ENCODE results near the gene TNFRSF6B.
A peak's percentile ranks its signal among the peaks of the same experiment; 100 is the strongest.

The TNFRSF6B gene

GRCh38 chr20:63698739-63699465 is 2.5 kb downstream of the TNFRSF6B start:
- DNase-seq = peak; percentile 3

- DNase-seq = peak; percentile 2
These were observed 3.2 kb downstream of the TNFRSF6B start for GRCh38 chr20:63699466-63700198.

GRCh38 chr20:63700199-63701050 is 4.0 kb downstream of the TNFRSF6B start:
- peak; percentile 2 for DNase-seq

DNA sequence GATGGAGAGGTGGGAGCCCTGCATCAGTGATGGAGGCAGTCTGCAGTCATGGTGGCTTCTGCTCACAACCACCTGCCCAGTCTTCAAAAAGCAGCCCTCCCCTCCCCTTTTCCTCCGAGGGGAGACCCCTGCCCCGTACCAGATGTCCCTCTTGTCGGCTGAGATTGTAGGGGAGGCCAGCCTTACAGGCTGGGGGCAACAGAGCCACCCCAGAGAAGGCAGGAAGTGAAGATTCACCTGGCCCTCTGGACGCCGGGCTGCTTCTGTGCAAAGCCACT is 4.5 kb downstream of the TNFRSF6B start:
- DNase-seq = no peak

DNA sequence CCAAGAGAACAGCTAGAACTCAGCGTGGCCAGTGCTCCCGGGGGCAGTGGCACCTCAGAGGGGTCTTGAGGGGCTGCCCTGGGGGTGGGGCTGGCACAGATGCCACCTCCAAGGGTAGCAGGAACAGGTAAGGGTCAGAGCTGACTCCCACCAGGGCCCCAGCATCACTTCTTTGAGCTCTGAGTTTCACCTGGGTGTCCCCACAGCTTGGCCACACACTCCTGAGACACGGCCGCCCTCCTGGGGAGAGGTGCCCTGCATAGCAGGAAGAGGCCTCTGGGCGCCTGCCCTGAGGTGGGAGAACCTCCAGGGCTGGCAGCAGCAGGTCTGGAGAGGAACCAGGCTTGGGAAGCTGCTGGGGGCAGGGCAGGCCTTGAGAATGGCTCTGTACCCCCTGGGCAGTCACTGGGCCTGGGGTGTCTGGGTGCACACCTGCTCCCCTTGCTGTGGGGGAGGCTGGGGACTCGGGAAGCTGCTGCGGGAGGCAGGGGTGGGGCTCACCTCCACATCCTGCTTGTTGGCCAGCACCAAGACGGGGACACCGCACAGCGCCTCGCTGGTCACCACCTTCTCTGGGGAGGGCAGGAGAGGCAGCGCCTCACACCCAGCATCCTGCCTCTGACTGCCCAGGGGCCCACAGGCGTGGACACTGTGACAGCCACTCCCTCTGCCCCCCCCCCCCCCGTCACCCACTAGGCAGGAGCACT is 5.0 kb downstream of the TNFRSF6B start:
- peak; percentile 2 for DNase-seq

GRCh38 chr20:63702036-63702665 is 5.7 kb downstream of the TNFRSF6B start:
- DNase-seq = peak; percentile 3

DNA sequence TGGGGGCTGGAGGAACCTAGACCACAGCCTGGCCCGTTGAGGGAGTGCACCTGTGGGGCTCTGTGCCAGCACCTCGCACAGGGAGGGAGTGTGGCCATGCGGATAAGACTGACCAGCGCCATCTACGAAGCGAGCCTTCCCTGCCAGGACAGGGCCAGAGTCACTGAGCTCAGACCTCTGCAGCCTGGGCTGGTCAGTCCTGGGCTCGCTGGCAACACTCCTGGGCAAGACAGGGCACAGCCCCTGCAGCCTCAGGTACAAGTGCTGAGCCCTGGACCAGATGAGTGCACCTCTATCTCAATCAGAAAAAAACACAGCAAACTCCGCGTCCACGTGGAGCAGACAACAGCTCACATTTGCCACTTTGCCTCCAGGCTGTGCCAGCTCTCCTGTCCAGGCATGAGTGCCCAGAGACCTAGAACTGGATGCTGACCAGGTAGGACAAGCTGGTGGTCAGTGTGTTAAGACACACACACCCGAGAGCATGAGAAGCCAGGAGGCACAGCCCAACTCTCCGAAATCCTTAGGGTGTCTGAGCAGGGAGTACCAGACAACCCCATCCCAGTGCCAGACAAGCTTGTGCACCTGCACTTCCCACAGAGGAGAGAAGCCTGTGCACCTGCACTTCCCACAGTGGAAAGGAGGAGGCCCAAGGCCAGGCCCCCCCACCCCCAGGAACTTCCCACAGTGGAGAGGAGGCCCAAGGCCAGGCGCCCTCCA is 6.5 kb downstream of the TNFRSF6B start:
- peak; percentile 3 for DNase-seq

- no peak for DNase-seq
These were observed 7.1 kb downstream of the TNFRSF6B start for GRCh38 chr20:63703471-63703975.

DNA sequence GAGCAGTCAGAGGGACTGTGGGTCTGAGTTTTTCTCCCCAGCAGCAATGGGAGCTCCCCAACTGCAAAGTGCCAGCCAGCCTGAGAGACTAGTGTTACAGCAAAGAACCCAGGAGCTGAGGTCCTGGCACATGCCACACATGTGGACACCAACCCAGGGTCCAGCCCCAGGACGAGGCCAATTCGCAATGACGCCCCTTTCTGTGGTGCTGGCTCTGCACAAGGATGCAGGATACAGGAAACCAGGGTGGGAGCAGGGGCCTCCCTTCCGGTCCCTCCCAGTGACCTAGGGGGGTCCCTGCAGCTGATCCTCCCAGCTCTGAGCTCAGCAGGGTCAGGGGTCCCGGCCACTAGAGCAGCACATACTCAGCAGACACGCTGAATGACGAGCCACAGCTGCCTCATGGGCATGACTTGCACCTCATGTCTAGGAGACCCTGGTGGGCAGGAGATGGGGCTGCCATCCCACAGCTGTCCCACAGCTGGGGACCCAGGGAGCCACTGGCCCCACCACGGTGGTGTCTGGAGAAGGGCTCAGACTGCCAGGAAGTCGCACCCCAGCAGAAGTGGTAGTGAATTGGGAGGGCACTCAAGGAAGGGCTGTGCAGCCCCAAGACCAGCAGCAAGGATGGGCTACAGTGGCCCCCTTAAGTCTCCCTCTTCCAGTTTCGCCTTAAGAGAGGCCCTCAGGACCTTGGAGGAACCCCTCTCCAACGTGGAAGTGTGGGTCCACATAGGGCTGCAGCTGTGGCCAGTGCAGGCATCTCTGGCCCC is 7.7 kb downstream of the TNFRSF6B start:
- DNase-seq = peak; percentile 3

GRCh38 chr20:63704749-63705117 is 8.3 kb downstream of the TNFRSF6B start:
- no peak for DNase-seq

- DNase-seq = no peak
These were observed 9.0 kb downstream of the TNFRSF6B start for GRCh38 chr20:63705232-63706026.

DNA sequence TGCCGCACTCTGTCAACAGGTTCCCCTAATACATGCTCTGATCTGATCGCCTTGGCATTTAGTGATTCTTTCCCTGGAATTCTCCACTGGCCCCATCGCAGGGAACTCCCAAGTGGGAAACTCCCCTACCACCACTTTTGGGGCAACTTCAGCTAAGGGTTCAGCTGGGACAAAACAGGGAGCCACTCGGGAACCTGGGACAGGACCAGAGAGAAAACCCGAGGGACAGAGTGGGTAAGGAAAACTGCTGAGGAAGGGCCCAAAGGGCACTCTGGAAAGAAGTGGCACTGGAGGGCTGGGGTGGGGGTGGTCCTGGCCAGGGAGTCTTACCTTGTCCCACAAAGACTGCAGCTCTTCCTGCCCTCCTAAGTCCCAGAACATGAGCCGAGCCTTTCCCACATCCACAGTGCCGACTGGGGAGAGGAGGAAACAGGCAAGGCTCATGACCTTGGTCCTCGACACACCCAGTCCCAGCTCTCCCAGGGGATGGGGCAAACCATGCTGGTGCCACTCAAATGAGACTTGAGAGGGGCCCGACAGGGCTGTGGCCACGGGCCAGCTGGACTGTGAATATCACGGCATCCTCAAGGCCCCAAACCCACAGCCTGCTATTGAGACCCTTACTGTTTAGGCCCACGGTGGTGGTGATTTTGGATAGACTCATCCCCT is 9.7 kb downstream of the TNFRSF6B start:
- no peak for DNase-seq

DNA sequence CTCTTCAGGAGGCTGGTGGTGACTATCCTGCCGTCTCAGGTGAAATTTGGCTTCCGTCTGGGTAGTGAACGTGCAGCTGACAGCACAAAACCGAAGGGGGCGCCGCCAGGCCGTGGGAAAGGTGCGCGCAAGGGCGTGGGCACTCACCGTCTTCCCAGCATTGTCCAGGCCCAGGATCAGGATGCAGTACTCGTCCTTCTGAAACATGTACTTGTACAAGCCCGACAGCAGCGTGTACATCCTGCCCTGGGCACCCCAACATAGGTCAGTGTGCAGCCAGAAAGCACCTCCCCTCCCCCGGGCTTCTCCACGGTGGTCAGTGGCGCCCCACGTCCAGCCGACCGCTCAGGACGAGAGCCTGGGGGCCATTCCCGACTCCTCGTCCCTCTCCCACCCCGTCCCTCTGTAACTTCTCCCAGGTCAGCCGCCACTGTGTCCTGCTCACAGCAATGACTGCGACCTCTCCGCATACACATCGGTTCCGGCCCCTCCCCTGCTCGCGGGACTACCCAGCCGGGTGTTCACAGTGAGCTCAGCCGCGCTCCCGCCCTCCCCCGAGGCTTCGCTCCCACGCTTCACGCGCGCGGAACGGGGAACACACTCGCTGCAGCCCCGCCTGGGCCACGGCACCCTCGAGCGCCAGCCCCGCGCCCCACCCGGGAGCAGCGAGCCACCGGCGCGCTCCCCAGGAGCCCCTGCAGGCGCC is 10.6 kb downstream of the TNFRSF6B start:
- DNase-seq = peak; percentile 55

DNA sequence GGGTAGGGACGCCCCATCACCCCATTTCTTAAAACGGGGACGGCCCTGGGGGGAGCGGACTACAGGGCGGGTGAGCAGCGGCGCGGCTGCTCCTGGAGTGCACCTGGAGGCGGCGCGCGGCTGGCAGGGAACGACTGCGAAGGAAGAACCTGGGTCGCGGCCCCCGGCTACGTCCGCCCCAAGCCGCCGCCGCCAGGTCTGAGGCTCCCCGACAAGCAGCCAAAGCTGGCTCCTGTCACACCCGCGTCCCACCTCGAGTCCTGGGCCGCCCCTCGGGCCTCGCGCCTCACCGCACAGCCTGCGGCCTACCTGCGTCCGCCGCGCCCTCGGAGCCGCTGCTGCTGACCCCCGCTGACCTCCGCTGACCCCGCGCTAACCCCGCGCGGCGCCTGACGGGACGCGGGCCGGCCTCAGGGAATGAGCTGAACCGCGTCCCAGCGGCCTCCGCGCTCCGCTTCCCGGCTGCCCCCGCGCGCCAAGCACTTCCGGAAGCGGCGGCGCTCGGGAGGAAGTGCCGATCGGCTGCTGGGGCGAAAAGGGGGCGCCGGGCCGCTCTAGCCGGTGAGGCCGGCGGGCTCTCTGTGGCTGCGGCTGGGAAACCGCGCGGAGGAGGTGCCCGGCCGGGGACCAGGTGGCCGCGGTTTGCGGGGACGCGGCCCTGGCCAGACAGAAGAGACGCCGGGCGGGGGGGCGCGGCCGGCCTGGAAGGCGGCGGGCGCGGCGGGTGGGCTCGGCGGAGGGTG is 11.3 kb downstream of the TNFRSF6B start, which contains the start of the genes ARFRP1 and ZGPAT:
ARFRP1 (minus strand) TSS at position 419 of the 743 bp plus-strand sequence. CDS start 885 bp downstream, outside the sequence.
ZGPAT (plus strand) TSS at position 482 of the 743 bp plus-strand sequence. CDS start 542 bp downstream, outside the sequence.
- DNase-seq = peak; percentile 83

DNA sequence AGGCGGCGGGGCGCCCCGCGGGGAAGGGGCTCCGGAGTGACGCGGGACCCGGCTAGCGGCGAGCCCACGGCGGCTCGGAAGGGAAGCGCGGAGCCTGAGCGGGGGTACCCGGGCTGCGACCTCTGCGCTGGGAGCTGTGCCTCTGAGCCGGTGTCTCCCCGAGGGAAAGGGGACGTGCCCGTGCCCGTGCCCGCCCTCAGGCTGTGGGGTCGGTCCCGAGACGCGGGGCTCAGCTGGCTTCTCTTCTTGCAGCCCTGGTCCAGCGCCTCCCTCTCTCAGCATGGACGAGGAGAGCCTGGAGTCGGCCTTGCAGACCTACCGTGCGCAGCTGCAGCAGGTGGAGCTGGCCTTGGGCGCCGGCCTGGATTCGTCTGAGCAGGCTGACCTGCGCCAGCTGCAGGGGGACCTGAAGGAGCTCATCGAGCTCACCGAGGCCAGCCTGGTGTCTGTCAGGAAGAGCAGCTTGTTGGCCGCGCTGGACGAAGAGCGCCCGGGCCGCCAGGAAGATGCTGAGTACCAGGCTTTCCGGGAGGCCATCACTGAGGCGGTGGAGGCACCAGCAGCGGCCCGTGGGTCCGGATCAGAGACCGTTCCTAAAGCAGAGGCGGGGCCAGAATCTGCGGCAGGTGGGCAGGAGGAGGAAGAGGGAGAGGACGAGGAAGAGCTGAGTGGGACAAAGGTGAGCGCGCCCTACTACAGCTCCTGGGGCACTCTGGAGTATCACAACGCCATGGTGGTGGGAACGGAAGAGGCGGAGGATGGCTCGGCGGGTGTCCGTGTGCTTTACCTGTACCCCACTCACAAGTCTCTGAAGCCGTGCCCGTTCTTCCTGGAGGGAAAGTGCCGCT is 12.1 kb downstream of the TNFRSF6B start:
- DNase-seq = peak; percentile 17

- peak; percentile 2 for DNase-seq
These were observed 12.7 kb downstream of the TNFRSF6B start for GRCh38 chr20:63709149-63709527.

Data from activated gamma-delta T cell treated with Interleukin-2 at 50 U/mL for 16 hours (primary cell).